ENCODE measurements around the gene LMBRD2. TPM values are rescaled to one million over a fixed set of nuclear protein-coding genes. Genes with fewer than 3 reads are reported as not detected.

LMBRD2 gene
- total RNA-seq, 2 donors from 2014 or later: 5.5 to 7.4 TPM

DNA sequence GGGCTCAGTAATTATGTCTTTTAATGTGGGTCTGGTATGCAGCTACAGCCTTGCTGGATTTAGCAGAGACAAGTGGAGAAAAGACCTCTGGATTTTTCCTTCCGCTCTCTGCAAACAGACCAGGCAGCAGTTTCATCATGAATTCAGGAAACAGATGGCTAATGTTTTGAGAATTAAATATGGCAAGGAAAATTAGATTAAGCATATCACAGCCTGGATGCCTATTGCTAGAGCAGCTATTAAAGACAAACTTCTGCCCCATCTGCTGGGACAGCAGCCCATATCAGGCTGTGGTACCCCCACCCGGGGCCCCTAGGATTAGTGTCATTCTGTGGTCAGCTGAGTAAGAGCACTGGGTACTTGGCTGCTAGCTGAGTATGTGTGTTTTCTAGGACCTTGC lies 6.5 kb upstream of the LMBRD2 start:
- Mint-ChIP-seq H3K36me3 (ENCODE audit: low read depth) (peaks cover 77% of the 10 kb centered on the region), H3K27me3 (ENCODE audit: insufficient read depth) (peaks cover 29% of the 10 kb centered on the region), H3K27ac (no peak overlapping the region), H3K4me3 (no peak overlapping the region), H3K9me3 (no peaks in the 10 kb centered on the region), H3K4me1 (peaks cover 48% of the 10 kb centered on the region)
- peaks cover 20% of the 10 kb centered on the region for H3K4me1 ChIP-seq (ENCODE audit: control insufficient read depth, insufficient read depth, low read length)
- H3K9me3 ChIP-seq (ENCODE audit: control insufficient read depth, low read length): peaks cover 12% of the 10 kb centered on the region
- H3K36me3 ChIP-seq (ENCODE audit: control insufficient read depth, insufficient read depth, low read length): peaks cover 96% of the 10 kb centered on the region
- peak overlapping the region; percentile 43 for H3K4me3 ChIP-seq (ENCODE audit: low read length)
- H3K27ac ChIP-seq (ENCODE audit: low read depth, low read length): no peak overlapping the region
- WGBS, 2 experiments (ENCODE audit: insufficient coverage in 1 of 2, insufficient read length in 1 of 2): 89 to 100% methylated on average over 1 to 2 of the region's 2 CpGs
- no peaks in the 10 kb centered on the region for H3K27me3 ChIP-seq (ENCODE audit: control insufficient read depth, insufficient read depth, low read length, poor library complexity, severe bottlenecking)
- TF ChIP-seq, protein P1, sequence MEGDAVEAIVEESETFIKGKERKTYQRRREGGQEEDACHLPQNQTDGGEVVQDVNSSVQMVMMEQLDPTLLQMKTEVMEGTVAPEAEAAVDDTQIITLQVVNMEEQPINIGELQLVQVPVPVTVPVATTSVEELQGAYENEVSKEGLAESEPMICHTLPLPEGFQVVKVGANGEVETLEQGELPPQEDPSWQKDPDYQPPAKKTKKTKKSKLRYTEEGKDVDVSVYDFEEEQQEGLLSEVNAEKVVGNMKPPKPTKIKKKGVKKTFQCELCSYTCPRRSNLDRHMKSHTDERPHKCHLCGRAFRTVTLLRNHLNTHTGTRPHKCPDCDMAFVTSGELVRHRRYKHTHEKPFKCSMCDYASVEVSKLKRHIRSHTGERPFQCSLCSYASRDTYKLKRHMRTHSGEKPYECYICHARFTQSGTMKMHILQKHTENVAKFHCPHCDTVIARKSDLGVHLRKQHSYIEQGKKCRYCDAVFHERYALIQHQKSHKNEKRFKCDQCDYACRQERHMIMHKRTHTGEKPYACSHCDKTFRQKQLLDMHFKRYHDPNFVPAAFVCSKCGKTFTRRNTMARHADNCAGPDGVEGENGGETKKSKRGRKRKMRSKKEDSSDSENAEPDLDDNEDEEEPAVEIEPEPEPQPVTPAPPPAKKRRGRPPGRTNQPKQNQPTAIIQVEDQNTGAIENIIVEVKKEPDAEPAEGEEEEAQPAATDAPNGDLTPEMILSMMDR (conservative IDR thresholded peaks at IDR 0.05): no peak
- no peak overlapping the region for H3K9ac ChIP-seq (ENCODE audit: extremely low read depth, low read length, poor library complexity, severe bottlenecking)
- no peak for DNase-seq

DNA sequence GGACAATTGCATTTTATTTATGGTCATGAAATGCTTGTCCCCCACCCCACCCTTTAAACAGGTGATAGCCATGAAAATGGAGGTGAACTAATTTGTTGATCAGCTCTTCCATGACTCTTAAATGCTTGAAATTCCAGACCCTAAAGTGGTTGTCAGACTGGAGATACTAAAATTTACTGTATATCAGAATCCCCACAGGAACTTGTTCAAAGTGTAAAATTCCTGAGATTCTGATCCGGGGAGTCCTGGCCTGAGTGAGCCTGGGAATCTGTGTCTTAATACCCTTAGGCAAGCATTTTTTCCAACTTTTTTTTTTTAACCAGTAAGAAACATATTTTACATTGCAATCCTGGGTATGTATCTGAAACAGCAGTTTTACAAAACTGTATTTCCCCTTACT lies 4.9 kb upstream of the LMBRD2 start:
- H3K27me3 Mint-ChIP-seq (ENCODE audit: insufficient read depth): peaks cover 29% of the 10 kb centered on the region
- peaks cover 20% of the 10 kb centered on the region for H3K4me1 ChIP-seq (ENCODE audit: control insufficient read depth, insufficient read depth, low read length)
- peak overlapping the region; percentile 84 for H3K27ac Mint-ChIP-seq
- peaks cover 12% of the 10 kb centered on the region for H3K9me3 ChIP-seq (ENCODE audit: control insufficient read depth, low read length)
- H3K4me1 Mint-ChIP-seq: peaks cover 51% of the 10 kb centered on the region
- H3K27me3 ChIP-seq (ENCODE audit: control insufficient read depth, insufficient read depth, low read length, poor library complexity, severe bottlenecking): no peaks in the 10 kb centered on the region
- no peaks in the 10 kb centered on the region for H3K9me3 Mint-ChIP-seq
- TF ChIP-seq, protein P1 (conservative IDR thresholded peaks at IDR 0.05): no peak
- peak overlapping the region; percentile 48 for H3K4me3 ChIP-seq (ENCODE audit: low read length)
- H3K27ac ChIP-seq (ENCODE audit: low read depth, low read length): no peak overlapping the region
- DNase-seq: no peak
- H3K36me3 Mint-ChIP-seq (ENCODE audit: low read depth): peaks cover 62% of the 10 kb centered on the region
- WGBS, 2 experiments (ENCODE audit: insufficient coverage in 1 of 2, insufficient read length in 1 of 2): 42 to 67% methylated on average over 1 of the region's 1 CpG
- H3K4me3 Mint-ChIP-seq: peak overlapping the region; percentile 10
- peaks cover 81% of the 10 kb centered on the region for H3K36me3 ChIP-seq (ENCODE audit: control insufficient read depth, insufficient read depth, low read length)
- peak overlapping the region; percentile 55 for H3K9ac ChIP-seq (ENCODE audit: extremely low read depth, low read length, poor library complexity, severe bottlenecking)

DNA sequence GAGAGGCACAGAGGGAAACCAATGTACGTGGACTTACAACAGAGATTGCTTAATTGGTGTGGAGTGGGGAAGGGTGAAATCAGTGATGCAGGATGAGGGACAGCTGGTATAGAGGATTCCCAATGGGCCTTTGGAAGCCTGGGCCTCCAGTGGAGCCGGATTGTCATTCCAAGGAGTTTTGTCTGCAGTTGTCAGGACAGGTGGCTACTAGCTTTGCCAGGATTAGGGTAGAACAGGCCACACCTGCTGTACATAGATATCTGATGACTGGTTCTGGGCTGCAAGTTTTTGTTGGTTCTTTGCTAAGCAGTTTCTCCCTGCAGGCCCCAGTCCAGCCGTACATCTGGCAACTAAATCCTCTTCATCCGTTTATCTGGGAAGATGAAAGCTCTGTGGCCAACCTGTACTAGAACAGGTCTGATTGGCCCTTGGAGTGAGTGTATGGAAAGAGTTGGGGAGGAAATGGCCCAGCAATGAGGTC lies 4.5 kb upstream of the LMBRD2 start:
- Histone ChIP-seq H3K4me1 (ENCODE audit: control insufficient read depth, insufficient read depth, low read length) (peaks cover 20% of the 10 kb centered on the region), H3K4me3 (ENCODE audit: low read length) (peak overlapping the region; percentile 48), H3K27me3 (ENCODE audit: control insufficient read depth, insufficient read depth, low read length, poor library complexity, severe bottlenecking) (no peaks in the 10 kb centered on the region), H3K36me3 (ENCODE audit: control insufficient read depth, insufficient read depth, low read length) (peaks cover 77% of the 10 kb centered on the region), H3K27ac (ENCODE audit: low read depth, low read length) (no peak overlapping the region), H3K9me3 (ENCODE audit: control insufficient read depth, low read length) (peaks cover 12% of the 10 kb centered on the region), H3K9ac (ENCODE audit: extremely low read depth, low read length, poor library complexity, severe bottlenecking) (peak overlapping the region; percentile 55)
- Mint-ChIP-seq H3K27me3 (ENCODE audit: insufficient read depth) (peaks cover 29% of the 10 kb centered on the region), H3K4me3 (peak overlapping the region; percentile 10), H3K27ac (peak overlapping the region; percentile 84), H3K4me1 (peaks cover 51% of the 10 kb centered on the region), H3K9me3 (no peaks in the 10 kb centered on the region), H3K36me3 (ENCODE audit: low read depth) (peaks cover 57% of the 10 kb centered on the region)
- DNase-seq: peak; percentile 63
- WGBS, 2 experiments (ENCODE audit: insufficient coverage in 1 of 2, insufficient read length in 1 of 2): 85 to 97% methylated on average over 4 of the region's 4 CpGs
- TF ChIP-seq, protein P1 (conservative IDR thresholded peaks at IDR 0.05): no peak

Measured in endodermal cell (in vitro differentiated cells).